ENCODE results near the gene OPCML. TPM values are rescaled to one million over a fixed set of nuclear protein-coding genes. Genes with fewer than 3 reads are reported as not detected.
A peak's percentile ranks its signal among the peaks of the same experiment; 100 is the strongest.

Gene OPCML
- total RNA-seq, 1 donor from 2014 or later: 2.7 TPM

DNA sequence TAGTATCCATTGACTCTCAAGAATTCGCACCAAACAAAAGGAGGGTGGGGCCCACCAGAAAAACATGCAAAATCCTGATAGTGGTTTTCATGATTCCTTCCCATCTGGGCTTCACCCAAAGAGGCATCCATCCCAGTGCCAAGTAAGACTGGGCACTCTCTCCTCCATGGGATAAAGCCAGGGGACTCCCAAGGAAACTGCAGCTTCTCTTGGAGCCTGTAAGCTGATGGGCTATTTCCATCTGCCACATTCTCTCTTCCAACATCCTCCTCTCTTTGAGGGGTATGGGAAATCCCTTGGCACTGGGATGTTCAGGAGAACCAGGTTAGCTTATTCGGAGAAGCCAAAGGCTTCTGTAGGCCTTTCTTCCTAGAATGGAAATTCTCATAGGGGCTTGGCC, 10.8 kb downstream of the OPCML start:
- no peak overlapping the region for H3K27ac Mint-ChIP-seq (ENCODE audit: unreplicated experiment)
- H3K9me3 Mint-ChIP-seq (ENCODE audit: low read depth): no peaks in the 10 kb centered on the region
- peaks cover 6% of the 10 kb centered on the region for H3K4me1 Mint-ChIP-seq (ENCODE audit: low read depth)
- H3K27me3 Mint-ChIP-seq (ENCODE audit: low read depth): no peaks in the 10 kb centered on the region
- TF ChIP-seq, protein P1, sequence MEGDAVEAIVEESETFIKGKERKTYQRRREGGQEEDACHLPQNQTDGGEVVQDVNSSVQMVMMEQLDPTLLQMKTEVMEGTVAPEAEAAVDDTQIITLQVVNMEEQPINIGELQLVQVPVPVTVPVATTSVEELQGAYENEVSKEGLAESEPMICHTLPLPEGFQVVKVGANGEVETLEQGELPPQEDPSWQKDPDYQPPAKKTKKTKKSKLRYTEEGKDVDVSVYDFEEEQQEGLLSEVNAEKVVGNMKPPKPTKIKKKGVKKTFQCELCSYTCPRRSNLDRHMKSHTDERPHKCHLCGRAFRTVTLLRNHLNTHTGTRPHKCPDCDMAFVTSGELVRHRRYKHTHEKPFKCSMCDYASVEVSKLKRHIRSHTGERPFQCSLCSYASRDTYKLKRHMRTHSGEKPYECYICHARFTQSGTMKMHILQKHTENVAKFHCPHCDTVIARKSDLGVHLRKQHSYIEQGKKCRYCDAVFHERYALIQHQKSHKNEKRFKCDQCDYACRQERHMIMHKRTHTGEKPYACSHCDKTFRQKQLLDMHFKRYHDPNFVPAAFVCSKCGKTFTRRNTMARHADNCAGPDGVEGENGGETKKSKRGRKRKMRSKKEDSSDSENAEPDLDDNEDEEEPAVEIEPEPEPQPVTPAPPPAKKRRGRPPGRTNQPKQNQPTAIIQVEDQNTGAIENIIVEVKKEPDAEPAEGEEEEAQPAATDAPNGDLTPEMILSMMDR (IDR thresholded peaks at IDR 0.05): no peak
- H3K4me3 Mint-ChIP-seq (ENCODE audit: unreplicated experiment): no peak overlapping the region
- DNase-seq (ENCODE audit: low spot score): no peak
- H3K36me3 Mint-ChIP-seq (ENCODE audit: low read depth): no peaks in the 10 kb centered on the region

DNA sequence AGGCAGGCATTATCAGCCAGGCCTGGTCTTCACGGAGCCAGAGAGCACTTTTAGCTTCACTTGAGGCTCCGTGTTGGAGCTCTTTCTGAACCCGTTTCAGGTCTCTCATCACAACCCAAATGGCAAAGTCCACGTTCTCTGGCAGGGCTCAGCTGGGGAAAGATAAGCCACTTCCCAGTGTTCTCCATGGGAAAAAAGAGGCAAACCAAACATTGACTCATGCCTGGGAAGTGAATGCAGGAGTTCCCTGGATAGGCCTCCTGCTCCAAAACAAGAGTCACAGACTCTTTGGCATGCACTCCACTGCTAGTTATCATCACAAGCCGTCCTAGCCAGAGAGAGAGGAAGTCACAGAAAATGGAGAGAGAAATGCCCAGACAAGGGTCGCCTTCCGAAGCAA, 11.6 kb downstream of the OPCML start:
- TF ChIP-seq, protein P1 (IDR thresholded peaks at IDR 0.05): no peak
- no peak overlapping the region for H3K4me3 Mint-ChIP-seq (ENCODE audit: unreplicated experiment)
- DNase-seq (ENCODE audit: low spot score): no peak
- H3K4me1 Mint-ChIP-seq (ENCODE audit: low read depth): peaks cover 6% of the 10 kb centered on the region
- peak overlapping the region; percentile 64 for H3K27ac Mint-ChIP-seq (ENCODE audit: unreplicated experiment)
- H3K36me3 Mint-ChIP-seq (ENCODE audit: low read depth): no peaks in the 10 kb centered on the region
- no peaks in the 10 kb centered on the region for H3K9me3 Mint-ChIP-seq (ENCODE audit: low read depth)
- no peaks in the 10 kb centered on the region for H3K27me3 Mint-ChIP-seq (ENCODE audit: low read depth)

DNA sequence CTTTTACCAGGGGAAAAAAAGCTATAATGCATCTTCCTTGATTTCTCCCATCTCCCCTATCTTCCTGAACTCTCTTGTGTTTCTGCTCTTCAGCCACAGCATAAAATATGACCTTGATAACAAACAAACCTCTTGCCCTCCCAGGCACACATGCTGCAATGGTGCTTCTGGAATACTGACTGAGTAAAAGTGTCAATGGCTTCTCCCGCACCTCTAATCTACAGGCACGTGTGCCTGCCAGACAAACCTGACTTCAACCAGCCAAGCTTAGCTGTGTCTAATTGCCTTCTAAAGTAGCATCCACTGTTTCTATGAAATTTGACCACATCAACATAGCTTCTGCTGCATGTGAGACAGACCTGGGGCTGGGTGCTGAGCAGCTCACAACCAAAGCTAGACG, 12.7 kb downstream of the OPCML start:
- peaks cover 6% of the 10 kb centered on the region for H3K4me1 Mint-ChIP-seq (ENCODE audit: low read depth)
- no peak for DNase-seq (ENCODE audit: low spot score)
- H3K27ac Mint-ChIP-seq (ENCODE audit: unreplicated experiment): no peak overlapping the region
- no peak overlapping the region for H3K4me3 Mint-ChIP-seq (ENCODE audit: unreplicated experiment)
- no peaks in the 10 kb centered on the region for H3K36me3 Mint-ChIP-seq (ENCODE audit: low read depth)
- H3K27me3 Mint-ChIP-seq (ENCODE audit: low read depth): no peaks in the 10 kb centered on the region
- no peaks in the 10 kb centered on the region for H3K9me3 Mint-ChIP-seq (ENCODE audit: low read depth)
- TF ChIP-seq, protein P1 (IDR thresholded peaks at IDR 0.05): no peak

DNA sequence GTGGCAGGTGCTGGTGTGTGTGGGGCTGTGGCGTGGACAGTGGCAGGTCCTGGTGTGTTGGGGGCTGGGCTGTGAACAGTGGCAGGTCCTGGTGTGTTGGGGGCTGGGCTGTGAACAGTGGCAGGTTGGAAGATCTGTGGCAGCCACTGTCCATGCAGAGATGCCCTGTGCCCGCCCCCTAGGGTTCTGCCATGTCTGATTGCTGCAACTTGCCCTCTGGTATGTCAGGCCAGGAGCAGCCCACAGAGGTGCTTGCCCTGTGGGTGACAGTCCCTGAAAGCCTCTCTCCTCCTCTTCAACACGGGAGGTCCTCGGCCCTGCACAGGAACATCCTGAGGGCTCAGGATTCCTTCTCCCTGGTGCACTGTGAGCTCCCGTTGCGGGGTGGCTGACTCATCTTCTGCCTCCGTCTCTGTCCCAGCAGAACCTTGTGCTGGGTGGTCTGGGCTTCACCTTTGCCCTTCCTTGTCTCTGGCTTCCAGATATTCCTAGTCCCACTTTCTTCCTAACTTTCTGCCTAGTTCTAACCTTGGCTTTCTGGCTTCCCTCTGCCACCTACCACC, 13.5 kb downstream of the OPCML start:
- Mint-ChIP-seq H3K9me3 (ENCODE audit: low read depth) (no peaks in the 10 kb centered on the region), H3K36me3 (ENCODE audit: low read depth) (no peaks in the 10 kb centered on the region), H3K27me3 (ENCODE audit: low read depth) (no peaks in the 10 kb centered on the region), H3K4me1 (ENCODE audit: low read depth) (peaks cover 6% of the 10 kb centered on the region), H3K4me3 (ENCODE audit: unreplicated experiment) (no peak overlapping the region), H3K27ac (ENCODE audit: unreplicated experiment) (no peak overlapping the region)
- TF ChIP-seq, protein P1 (IDR thresholded peaks at IDR 0.05): no peak
- DNase-seq (ENCODE audit: low spot score): no peak

DNA sequence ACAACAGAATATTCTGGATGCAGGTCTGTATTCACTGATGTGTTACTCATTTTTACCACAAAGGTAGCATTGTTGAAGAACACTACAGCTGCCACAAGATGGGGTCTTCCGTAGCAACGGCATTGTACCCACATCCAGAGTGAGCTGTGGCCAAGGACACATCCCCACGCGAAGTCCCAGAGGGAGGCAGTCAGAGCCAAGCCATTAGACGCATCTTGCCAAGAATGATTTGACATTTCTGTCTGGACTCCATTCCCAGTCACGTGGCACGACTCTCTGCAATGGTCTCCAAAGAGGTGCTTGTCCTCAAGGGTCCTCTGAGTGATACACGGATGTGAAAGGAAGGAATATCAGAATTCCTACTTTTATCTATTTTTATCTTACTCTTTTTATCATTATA, 15.5 kb downstream of the OPCML start:
- TF ChIP-seq, protein P1 (IDR thresholded peaks at IDR 0.05): no peak
- peaks cover 2% of the 10 kb centered on the region for H3K27me3 Mint-ChIP-seq (ENCODE audit: low read depth)
- no peaks in the 10 kb centered on the region for H3K9me3 Mint-ChIP-seq (ENCODE audit: low read depth)
- no peaks in the 10 kb centered on the region for H3K36me3 Mint-ChIP-seq (ENCODE audit: low read depth)
- peaks cover 6% of the 10 kb centered on the region for H3K4me1 Mint-ChIP-seq (ENCODE audit: low read depth)
- no peak for DNase-seq (ENCODE audit: low spot score)
- no peak overlapping the region for H3K4me3 Mint-ChIP-seq (ENCODE audit: unreplicated experiment)
- H3K27ac Mint-ChIP-seq (ENCODE audit: unreplicated experiment): no peak overlapping the region
